Measurements from ENCODE around the gene COX5A.

COX5A gene

GRCh38 chr15:74964794-74965193 is 26.9 kb upstream of the COX5A start:
- no peak overlapping the region for H3K4me3 ChIP-seq (ENCODE audit: insufficient read depth in 1 of 2, low read depth in 1 of 2, low read length in 2 of 2)
- H3K36me3 ChIP-seq (ENCODE audit: control insufficient read depth in 1 of 2, insufficient read depth in 2 of 2, low read depth in 1 of 2, low read length in 2 of 2): no peaks in the 10 kb centered on the region
- H3K14ac ChIP-seq (ENCODE audit: low read length in 2 of 2): no peak overlapping the region
- H3K4me2 ChIP-seq (ENCODE audit: low read length, poor library complexity, severe bottlenecking): no peak overlapping the region
- H2BK12ac ChIP-seq (ENCODE audit: low read length in 2 of 2): peak overlapping the region in 1 of 2 experiments; percentile 25
- peak overlapping the region; percentile 63 for H3K9ac ChIP-seq (ENCODE audit: low read length)
- no peak overlapping the region for H4K91ac ChIP-seq (ENCODE audit: low read length)
- 19% methylated on average over 3 of the region's 3 CpGs for WGBS
- H3K4ac ChIP-seq (ENCODE audit: low read depth in 1 of 2, low read length in 2 of 2): no peak overlapping the region
- H3K9me3 ChIP-seq (ENCODE audit: control insufficient read depth, low read length): no peaks in the 10 kb centered on the region
- no peaks in the 10 kb centered on the region for H3K79me1 ChIP-seq (replicated peaks; ENCODE audit: low read length, poor library complexity, severe bottlenecking)
- H3K27ac ChIP-seq (ENCODE audit: low read length, poor library complexity, severe bottlenecking): no peak overlapping the region
- no peak overlapping the region for H2BK120ac ChIP-seq (ENCODE audit: low read depth, low read length)
- no peak overlapping the region for H3K23ac ChIP-seq (ENCODE audit: low read length in 2 of 2)
- H3K4me1 ChIP-seq (ENCODE audit: control insufficient read depth, insufficient read depth, low read depth, low read length): peaks cover 2% of the 10 kb centered on the region
- H2AK5ac ChIP-seq (ENCODE audit: low read length, severe bottlenecking): no peak overlapping the region
- H2BK5ac ChIP-seq (ENCODE audit: low read depth, low read length, poor library complexity, severe bottlenecking): no peak overlapping the region
- H4K8ac ChIP-seq (ENCODE audit: low read length): no peak overlapping the region
- H3K18ac ChIP-seq (ENCODE audit: low read depth in 1 of 2, low read length in 2 of 2): no peak overlapping the region
- no peak overlapping the region for H2AFZ ChIP-seq (ENCODE audit: low read depth, low read length)
- peaks cover 0 to 10% of the 10 kb centered on the region in 2 experiments for H3K27me3 ChIP-seq (ENCODE audit: control insufficient read depth in 1 of 2, insufficient read depth in 1 of 2, low read length in 2 of 2)
- DNase-seq: peak; percentile 52
- no peak overlapping the region for H2BK15ac ChIP-seq (ENCODE audit: low read depth, poor library complexity, severe bottlenecking)

GRCh38 chr15:74963213-74963612 is 25.3 kb upstream of the COX5A start:
- Histone ChIP-seq H3K4me2 (ENCODE audit: low read length, poor library complexity, severe bottlenecking) (no peak overlapping the region), H2BK15ac (ENCODE audit: low read depth, poor library complexity, severe bottlenecking) (no peak overlapping the region), H3K14ac (ENCODE audit: low read length in 2 of 2) (no peak overlapping the region), H2BK5ac (ENCODE audit: low read depth, low read length, poor library complexity, severe bottlenecking) (no peak overlapping the region), H3K18ac (ENCODE audit: low read depth in 1 of 2, low read length in 2 of 2) (no peak overlapping the region), H3K36me3 (ENCODE audit: control insufficient read depth in 1 of 2, insufficient read depth in 2 of 2, low read depth in 1 of 2, low read length in 2 of 2) (no peaks in the 10 kb centered on the region), H2BK120ac (ENCODE audit: low read depth, low read length) (no peak overlapping the region), H3K9ac (ENCODE audit: low read length) (no peak overlapping the region), H3K9me3 (ENCODE audit: control insufficient read depth, low read length) (no peaks in the 10 kb centered on the region), H3K23ac (ENCODE audit: low read length in 2 of 2) (no peak overlapping the region), H3K4ac (ENCODE audit: low read depth in 1 of 2, low read length in 2 of 2) (no peak overlapping the region), H3K4me1 (ENCODE audit: control insufficient read depth, insufficient read depth, low read depth, low read length) (peaks cover 13% of the 10 kb centered on the region), H2AK5ac (ENCODE audit: low read length, severe bottlenecking) (no peak overlapping the region), H3K79me1 (replicated peaks; ENCODE audit: low read length, poor library complexity, severe bottlenecking) (no peaks in the 10 kb centered on the region), H3K27ac (ENCODE audit: low read length, poor library complexity, severe bottlenecking) (no peak overlapping the region), H3K27me3 (ENCODE audit: control insufficient read depth in 1 of 2, insufficient read depth in 1 of 2, low read length in 2 of 2) (peaks cover 8 to 26% of the 10 kb centered on the region in 2 experiments), H4K91ac (ENCODE audit: low read length) (no peak overlapping the region), H2BK12ac (ENCODE audit: low read length in 2 of 2) (no peak overlapping the region), H4K8ac (ENCODE audit: low read length) (no peak overlapping the region), H3K4me3 (ENCODE audit: insufficient read depth in 1 of 2, low read depth in 1 of 2, low read length in 2 of 2) (no peak overlapping the region), H2AFZ (ENCODE audit: low read depth, low read length) (no peak overlapping the region)
- WGBS: 94% methylated on average over 2 of the region's 4 CpGs
- DNase-seq: no peak

- H3K14ac ChIP-seq (ENCODE audit: low read length in 2 of 2): no peak overlapping the region
- no peak overlapping the region for H3K4me3 ChIP-seq (ENCODE audit: insufficient read depth in 1 of 2, low read depth in 1 of 2, low read length in 2 of 2)
- no peak overlapping the region for H2BK12ac ChIP-seq (ENCODE audit: low read length in 2 of 2)
- H3K9me3 ChIP-seq (ENCODE audit: control insufficient read depth, low read length): no peaks in the 10 kb centered on the region
- DNase-seq: no peak
- peaks cover 14% of the 10 kb centered on the region for H3K4me1 ChIP-seq (ENCODE audit: control insufficient read depth, insufficient read depth, low read depth, low read length)
- no peak overlapping the region for H3K27ac ChIP-seq (ENCODE audit: low read length, poor library complexity, severe bottlenecking)
- 78% methylated on average over 2 of the region's 2 CpGs for WGBS
- no peak overlapping the region for H2AK5ac ChIP-seq (ENCODE audit: low read length, severe bottlenecking)
- no peak overlapping the region for H2AFZ ChIP-seq (ENCODE audit: low read depth, low read length)
- no peak overlapping the region for H2BK5ac ChIP-seq (ENCODE audit: low read depth, low read length, poor library complexity, severe bottlenecking)
- H3K18ac ChIP-seq (ENCODE audit: low read depth in 1 of 2, low read length in 2 of 2): no peak overlapping the region
- H4K8ac ChIP-seq (ENCODE audit: low read length): no peak overlapping the region
- H3K4me2 ChIP-seq (ENCODE audit: low read length, poor library complexity, severe bottlenecking): no peak overlapping the region
- no peak overlapping the region for H3K4ac ChIP-seq (ENCODE audit: low read depth in 1 of 2, low read length in 2 of 2)
- H4K91ac ChIP-seq (ENCODE audit: low read length): no peak overlapping the region
- H3K27me3 ChIP-seq (ENCODE audit: control insufficient read depth in 1 of 2, insufficient read depth in 1 of 2, low read length in 2 of 2): peaks cover 8 to 31% of the 10 kb centered on the region in 2 experiments
- H2BK15ac ChIP-seq (ENCODE audit: low read depth, poor library complexity, severe bottlenecking): no peak overlapping the region
- H3K79me1 ChIP-seq (replicated peaks; ENCODE audit: low read length, poor library complexity, severe bottlenecking): no peaks in the 10 kb centered on the region
- H2BK120ac ChIP-seq (ENCODE audit: low read depth, low read length): no peak overlapping the region
- H3K36me3 ChIP-seq (ENCODE audit: control insufficient read depth in 1 of 2, insufficient read depth in 2 of 2, low read depth in 1 of 2, low read length in 2 of 2): no peaks in the 10 kb centered on the region
- H3K23ac ChIP-seq (ENCODE audit: low read length in 2 of 2): no peak overlapping the region
- no peak overlapping the region for H3K9ac ChIP-seq (ENCODE audit: low read length)
Observed at GRCh38 chr15:74962671-74963070, 24.8 kb upstream of the COX5A start.

GRCh38 chr15:74962219-74962618 is 24.3 kb upstream of the COX5A start:
- Histone ChIP-seq H3K4me1 (ENCODE audit: control insufficient read depth, insufficient read depth, low read depth, low read length) (peaks cover 18% of the 10 kb centered on the region), H3K18ac (ENCODE audit: low read depth in 1 of 2, low read length in 2 of 2) (no peak overlapping the region), H2BK15ac (ENCODE audit: low read depth, poor library complexity, severe bottlenecking) (no peak overlapping the region), H2BK5ac (ENCODE audit: low read depth, low read length, poor library complexity, severe bottlenecking) (no peak overlapping the region), H3K27ac (ENCODE audit: low read length, poor library complexity, severe bottlenecking) (no peak overlapping the region), H3K9ac (ENCODE audit: low read length) (no peak overlapping the region), H3K4me3 (ENCODE audit: insufficient read depth in 1 of 2, low read depth in 1 of 2, low read length in 2 of 2) (no peak overlapping the region), H2BK12ac (ENCODE audit: low read length in 2 of 2) (no peak overlapping the region), H3K23ac (ENCODE audit: low read length in 2 of 2) (no peak overlapping the region), H3K9me3 (ENCODE audit: control insufficient read depth, low read length) (no peaks in the 10 kb centered on the region), H3K36me3 (ENCODE audit: control insufficient read depth in 1 of 2, insufficient read depth in 2 of 2, low read depth in 1 of 2, low read length in 2 of 2) (no peaks in the 10 kb centered on the region), H4K91ac (ENCODE audit: low read length) (no peak overlapping the region), H3K4me2 (ENCODE audit: low read length, poor library complexity, severe bottlenecking) (no peak overlapping the region), H2AK5ac (ENCODE audit: low read length, severe bottlenecking) (no peak overlapping the region), H4K8ac (ENCODE audit: low read length) (no peak overlapping the region), H3K27me3 (ENCODE audit: control insufficient read depth in 1 of 2, insufficient read depth in 1 of 2, low read length in 2 of 2) (peaks cover 8 to 35% of the 10 kb centered on the region in 2 experiments), H3K79me1 (replicated peaks; ENCODE audit: low read length, poor library complexity, severe bottlenecking) (no peaks in the 10 kb centered on the region), H3K14ac (ENCODE audit: low read length in 2 of 2) (no peak overlapping the region), H3K4ac (ENCODE audit: low read depth in 1 of 2, low read length in 2 of 2) (no peak overlapping the region), H2AFZ (ENCODE audit: low read depth, low read length) (no peak overlapping the region), H2BK120ac (ENCODE audit: low read depth, low read length) (no peak overlapping the region)
- WGBS: 96% methylated on average over 8 of the region's 8 CpGs
- no peak for DNase-seq

All from mesenchymal stem cell (in vitro differentiated cells and primary cell).